Measurements from ENCODE around the gene ADAMTS17.

Gene ADAMTS17

DNA sequence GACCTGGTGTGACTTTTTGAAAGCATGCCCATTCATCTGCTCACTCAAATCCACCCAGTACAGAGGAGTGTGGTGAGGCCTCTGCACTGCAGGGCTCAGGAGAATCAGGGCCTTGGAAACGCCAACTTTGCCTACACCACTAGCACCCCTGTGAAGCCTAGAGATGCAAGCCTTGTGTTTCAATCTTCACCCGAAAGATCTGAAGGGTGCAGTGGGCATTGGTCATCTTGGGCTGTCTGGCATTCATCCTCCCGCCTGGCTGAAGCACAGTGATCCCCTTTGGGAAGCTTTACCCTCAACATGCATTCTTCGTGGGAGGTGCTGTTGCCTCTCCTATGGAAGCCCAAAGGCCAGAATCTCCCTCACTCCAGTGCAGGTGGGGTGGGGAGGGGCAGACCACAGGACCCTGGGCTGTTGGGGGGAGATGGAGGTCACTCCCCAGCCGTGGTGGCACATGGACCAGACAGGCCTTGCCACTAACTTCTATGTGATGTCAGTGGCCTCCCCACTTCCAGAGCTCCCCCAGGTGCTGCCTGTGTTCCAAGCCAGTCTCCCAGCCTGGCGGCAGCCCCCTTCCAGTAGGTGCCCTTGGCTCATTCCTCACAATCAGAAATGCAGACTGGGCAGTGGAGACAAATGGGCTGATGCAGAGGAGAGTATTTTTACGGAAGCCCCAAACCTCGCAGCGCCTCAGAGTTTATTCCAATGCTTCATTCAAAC is 92.5 kb downstream of the ADAMTS17 start:
- DNase-seq: no peak

- DNase-seq: no peak
Observed at GRCh38 chr15:100248236-100248635, 93.5 kb downstream of the ADAMTS17 start.

DNA sequence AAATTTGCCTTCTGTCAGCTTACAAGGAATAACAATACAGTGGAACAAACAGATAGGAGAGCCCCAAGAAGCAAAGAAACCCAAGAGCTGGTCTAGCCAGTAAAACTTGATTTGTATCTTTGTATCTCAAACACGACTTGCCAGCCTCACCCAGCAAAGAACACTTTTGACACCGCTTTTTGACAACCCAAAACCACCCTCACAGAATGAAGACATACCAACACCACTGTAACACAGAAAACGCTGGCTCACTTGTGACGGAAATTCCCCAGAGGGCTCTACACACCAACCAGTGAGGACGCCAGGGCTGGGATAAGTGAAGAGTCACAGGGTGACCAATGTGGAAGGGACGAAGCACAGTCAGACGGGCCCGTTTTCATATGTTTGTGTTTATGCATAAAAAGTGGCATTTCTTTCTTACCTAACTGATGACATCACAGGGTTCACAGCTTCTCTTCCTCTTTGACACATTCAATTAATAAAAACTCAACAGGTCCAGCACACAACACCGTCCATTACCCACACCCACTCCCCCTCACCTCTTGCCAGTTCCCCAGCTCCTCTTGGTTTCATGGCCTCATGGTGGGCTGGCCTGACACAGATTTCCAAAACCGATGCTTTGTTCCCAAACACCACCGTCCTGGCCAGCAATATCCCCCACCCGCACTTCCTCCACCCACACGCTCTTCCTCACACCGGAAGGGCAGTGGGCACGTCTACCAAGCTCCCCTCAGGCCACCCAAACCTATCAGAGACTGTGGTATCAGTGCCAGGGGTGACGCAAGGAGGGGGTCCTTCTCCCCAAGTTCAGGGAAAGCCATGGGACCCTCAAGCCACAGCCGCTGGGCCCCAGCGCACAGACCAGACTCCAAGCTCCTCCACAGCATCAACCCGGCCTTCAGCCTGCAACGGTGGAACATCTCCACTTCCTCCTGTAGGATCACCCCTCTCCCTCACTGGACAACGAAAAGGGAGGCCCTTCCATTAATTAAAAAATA is 94.2 kb downstream of the ADAMTS17 start:
- DNase-seq: no peak

DNA sequence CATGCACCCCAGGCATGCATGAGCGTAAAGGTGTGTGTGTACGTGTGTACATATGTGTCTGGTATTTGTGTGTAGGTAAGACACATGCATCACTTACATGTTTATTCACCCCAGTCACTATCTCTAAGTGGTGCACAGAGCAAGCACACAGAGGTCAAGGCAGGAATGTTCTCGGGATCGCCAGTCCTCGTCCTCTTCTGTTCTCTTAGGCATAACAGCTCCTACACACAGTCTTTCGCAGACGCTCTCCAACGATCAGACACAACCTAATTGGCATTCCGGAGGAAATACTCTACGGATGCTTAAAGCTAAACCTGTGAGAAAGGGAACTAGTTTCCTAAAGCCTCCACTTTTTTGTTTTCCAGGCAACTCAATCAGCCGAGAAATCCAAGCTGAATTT is 95.9 kb downstream of the ADAMTS17 start:
- no peak for DNase-seq

GRCh38 chr15:100245487-100245820 is 96.3 kb downstream of the ADAMTS17 start:
- DNase-seq: no peak

- no peak for DNase-seq
Observed at GRCh38 chr15:100244796-100245486, 96.8 kb downstream of the ADAMTS17 start.

GRCh38 chr15:100242989-100243388 is 98.8 kb downstream of the ADAMTS17 start:
- DNase-seq: no peak

- DNase-seq: peak in 5 of 14 donors; percentile 23 to 61 (median 25)
Observed at GRCh38 chr15:100241572-100242482, 99.9 kb downstream of the ADAMTS17 start.

GRCh38 chr15:100236981-100237720 is 104.6 kb downstream of the ADAMTS17 start:
- peak in 1 of 14 donors; percentile 6 for DNase-seq

- no peak for DNase-seq
Observed at GRCh38 chr15:100235030-100235617, 106.7 kb downstream of the ADAMTS17 start.

DNA sequence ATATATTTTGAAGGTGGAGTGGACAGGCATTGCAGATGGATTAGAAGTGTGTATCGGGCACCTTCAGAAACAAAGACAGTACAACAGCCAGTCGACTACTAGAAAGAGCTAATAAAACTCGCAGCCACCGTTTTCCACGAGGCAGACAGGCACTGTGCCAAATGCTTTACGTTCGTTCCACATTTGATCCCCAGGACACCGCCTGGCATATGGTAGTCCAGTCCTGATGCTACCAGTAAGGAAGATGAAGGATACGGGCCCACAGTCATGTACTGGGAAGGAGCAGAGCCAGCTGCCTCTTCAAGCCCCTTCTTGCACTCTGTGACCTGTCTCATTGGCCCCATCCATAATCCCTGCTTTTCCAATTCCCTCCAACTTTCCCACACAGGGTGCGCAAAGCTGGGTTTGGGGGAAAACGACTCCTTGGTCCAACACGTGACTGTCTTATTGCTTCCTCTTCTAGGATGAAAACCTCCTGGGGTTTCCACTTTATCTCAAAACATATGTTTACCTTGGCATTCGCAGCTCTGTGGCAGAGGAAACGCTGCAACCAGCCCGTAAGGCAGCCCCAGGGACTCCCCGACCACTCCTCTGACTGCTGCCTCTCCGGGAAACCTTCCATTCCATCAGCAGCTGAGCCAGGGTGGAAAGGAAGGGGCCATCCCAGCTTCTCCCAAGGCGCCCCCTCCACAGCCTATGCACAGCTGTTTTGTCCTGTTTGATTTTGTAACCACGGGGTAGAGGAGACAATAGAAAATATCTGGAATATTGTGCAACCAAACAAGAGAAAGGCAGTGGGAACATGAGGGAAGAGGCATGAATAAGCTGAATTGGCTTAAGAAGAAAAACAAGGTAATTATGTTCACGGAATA is 107.4 kb downstream of the ADAMTS17 start:
- DNase-seq: no peak

GRCh38 chr15:100230784-100231183 is 111.0 kb downstream of the ADAMTS17 start:
- no peak for DNase-seq

DNA sequence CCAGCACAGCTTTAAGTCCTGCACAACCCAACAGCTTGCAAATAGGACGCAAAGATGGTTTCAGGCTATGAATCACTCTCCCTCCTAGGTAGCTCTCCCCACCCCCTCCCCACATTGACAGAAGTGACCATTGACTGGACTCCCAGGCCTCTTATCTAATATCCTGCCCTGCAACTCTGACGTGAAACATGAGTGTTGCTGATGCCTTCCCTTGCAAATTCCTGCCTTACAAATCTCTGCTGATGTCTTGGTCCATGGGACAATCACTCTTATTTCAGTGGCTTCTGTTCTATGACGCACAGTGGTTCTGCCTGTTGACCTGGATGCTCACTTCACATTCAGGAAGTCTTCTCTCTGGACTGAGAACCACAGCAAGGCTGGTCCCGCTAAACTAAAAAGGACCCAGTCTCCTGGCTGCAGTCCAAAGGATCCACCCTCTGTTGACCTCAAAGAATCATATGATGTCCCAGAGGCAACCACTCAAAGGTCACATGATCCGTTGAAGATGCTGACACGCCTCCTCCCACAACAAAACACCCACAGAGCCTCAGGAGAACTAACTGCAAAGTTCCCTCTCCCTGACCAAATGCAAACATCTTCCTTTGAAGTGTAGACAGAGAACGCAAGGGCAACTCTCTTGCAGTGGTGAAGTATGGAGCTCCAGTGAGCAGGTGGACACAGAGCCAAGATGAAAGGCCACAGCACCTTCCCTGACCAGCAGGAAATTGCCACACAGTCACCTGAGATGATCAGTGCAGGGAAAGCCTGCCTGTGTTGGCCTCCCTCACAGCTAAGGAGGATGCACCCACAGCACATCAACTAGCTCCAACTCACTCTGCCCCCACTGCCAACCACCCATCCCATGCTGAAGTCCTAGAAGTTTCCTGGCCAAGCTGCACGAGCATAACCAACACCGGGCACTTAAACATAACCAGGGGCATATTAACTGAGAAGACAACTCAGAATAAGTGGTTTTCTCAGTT is 112.3 kb downstream of the ADAMTS17 start:
- DNase-seq: peak in 1 of 14 donors; percentile 11

DNA sequence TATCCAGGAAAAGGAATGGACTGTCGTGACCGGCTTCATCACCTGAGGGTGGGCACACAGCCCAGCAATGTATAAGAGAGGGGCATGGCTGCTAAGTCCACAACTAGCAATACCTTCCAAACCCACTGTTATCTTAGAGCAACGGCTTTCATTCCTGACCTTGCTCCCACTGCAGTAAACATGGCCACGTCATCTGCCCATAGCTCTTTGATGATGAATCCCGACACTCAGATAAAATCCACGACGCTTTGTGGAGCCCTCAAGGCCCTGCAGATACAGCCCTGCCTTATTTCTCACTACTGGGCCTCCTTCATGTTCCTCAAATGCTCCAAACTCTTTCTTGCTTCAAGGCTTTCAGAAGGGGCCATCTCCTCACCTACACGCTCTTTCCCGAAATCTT is 114.0 kb downstream of the ADAMTS17 start:
- DNase-seq: no peak

- DNase-seq: no peak
Observed at GRCh38 chr15:100226107-100226506, 115.7 kb downstream of the ADAMTS17 start.

- DNase-seq: no peak
Observed at GRCh38 chr15:100224206-100225185, 117.3 kb downstream of the ADAMTS17 start.

- no peak for DNase-seq
Observed at GRCh38 chr15:100222349-100222715, 119.4 kb downstream of the ADAMTS17 start.
